Activated naive CD4-positive, alpha-beta T cell treated with anti-CD3 and anti-CD28 coated beads for 36 hours (primary cell): ENCODE measurements around the gene PITX3. TPM values are rescaled to one million over a fixed set of nuclear protein-coding genes. Genes with fewer than 3 reads are reported as not detected.
"Not testable (repeated sequence)": the region's sequence is repeated elsewhere in the genome, so short reads cannot be mapped to it uniquely, and the experiment has no call there.

Experiments
- CTCF ChIA-PET: fragments of 350-600 bp; sonication (Branson Sonifier 250); formaldehyde crosslinking; loops from one replicate; lab custom pipeline; 2021; ENCODE audit warnings: antibody characterized with exemption; lab: Charles Lee
- DNase-seq: peaks from one replicate; pipeline ENCODE4 v3.0.0-alpha.2; 2020
- H3K27ac Mint-ChIP-seq: one replicate; pipeline ENCODE4 v1.8.0; 2021; ENCODE audit warnings: mild to moderate bottlenecking, mixed read lengths
- H3K27me3 Mint-ChIP-seq: one replicate; pipeline ENCODE4 v1.8.0; 2021; ENCODE audit warnings: low read depth, mixed read lengths
- H3K36me3 Mint-ChIP-seq: one replicate; pipeline ENCODE4 v1.8.0; 2021; ENCODE audit warnings: low read depth, mixed read lengths
- H3K4me1 Mint-ChIP-seq: one replicate; pipeline ENCODE4 v1.8.0; 2021; ENCODE audit warnings: low read depth, mixed read lengths
- H3K4me3 Mint-ChIP-seq: one replicate; pipeline ENCODE4 v1.8.0; 2021; ENCODE audit warnings: mild to moderate bottlenecking, moderate library complexity, mixed read lengths
- H3K9me3 Mint-ChIP-seq: one replicate; pipeline ENCODE4 v1.8.0; 2021; ENCODE audit warnings: mixed read lengths
- intact Hi-C: fragments of 100-400 bp; cut with micrococcal nuclease; formaldehyde crosslinking; loops from one replicate; pipeline ENCODE4 v1.15.1; 2023
- total RNA-seq, 2 experiments: library from RNA; stranded (reverse); gene quantifications; one replicate each; pipeline ENCODE4 v1.2.3, GENCODE V29; 2021

The PITX3 gene
- total RNA-seq, 2 experiments from 2014 or later, result 0.14 TPM; not detected in 1

- Mint-ChIP-seq H3K27me3 (peaks cover 33% of the 10 kb centered on the region), H3K4me1 (peaks cover 11% of the 10 kb centered on the region), H3K4me3 (peak within 1 kb of the TSS; percentile 48), H3K27ac (no peak within 1 kb of the TSS), H3K36me3 (no peaks in the 10 kb centered on the region), H3K9me3 (no peaks in the 10 kb centered on the region)
- CTCF ChIA-PET, result interaction anchor here (0.9 to 16.9 kb wide), 10 partner anchors 9 to 692 kb away, joined by 3 to 685 read pairs (median 4); partner anchors contain the start of gene CNNM2
- peak; percentile 87 for DNase-seq
- intact Hi-C loops, result no loop called here
Measured at GRCh38 chr10:102225646-102226541, 15.4 kb downstream of the PITX3 start, which contains the start of gene ELOVL3. Gene ELOVL3, plus strand, starts transcription at chr10:102226299. Its CDS starts 250 bp downstream, at chr10:102226549.

- intact Hi-C loops, result no loop called here
Measured at GRCh38 chr10:102222797-102223196, 18.5 kb downstream of the PITX3 start.

DNA sequence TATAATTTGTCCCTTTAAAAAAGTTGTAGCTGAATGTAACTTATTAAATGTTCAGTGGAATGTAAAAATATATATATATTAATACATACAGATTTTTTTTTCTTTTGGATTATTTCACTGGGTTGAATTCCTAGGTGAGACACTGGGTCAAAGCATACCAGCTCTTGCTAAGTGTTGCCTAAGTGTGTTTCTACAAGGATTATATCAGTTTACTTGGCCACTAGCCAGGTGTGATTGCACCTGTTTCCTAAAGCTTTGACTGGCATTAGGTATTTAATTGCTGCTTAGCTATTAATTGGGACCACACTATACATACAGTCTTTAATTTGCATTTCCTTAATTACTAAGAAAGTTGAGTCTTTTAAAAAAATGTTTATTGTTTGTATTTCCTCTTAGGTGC lies 20.7 kb downstream of the PITX3 start:
- no peak overlapping the region for H3K4me3 Mint-ChIP-seq
- DNase-seq, result no peak
- CTCF ChIA-PET, result interaction anchor here (1.0 to 3.5 kb wide), 3 partner anchors 10 to 135 kb away, joined by 4 to 19 read pairs (median 4); no protein-coding TSS in a partner anchor
- intact Hi-C loops, result no loop called here
- peaks cover 3% of the 10 kb centered on the region for H3K27me3 Mint-ChIP-seq
- H3K4me1 Mint-ChIP-seq, result no peaks in the 10 kb centered on the region
- H3K9me3 Mint-ChIP-seq, result no peaks in the 10 kb centered on the region
- no peaks in the 10 kb centered on the region for H3K36me3 Mint-ChIP-seq
- no peak overlapping the region for H3K27ac Mint-ChIP-seq

More at GRCh38 chr10:102222797-102223196, 18.5 kb downstream of the PITX3 start:
- H3K27ac Mint-ChIP-seq, result no peak overlapping the region
- H3K27me3 Mint-ChIP-seq, result peaks cover 15% of the 10 kb centered on the region
- DNase-seq, result no peak
- H3K4me3 Mint-ChIP-seq, result no peak overlapping the region
- CTCF ChIA-PET, result interaction anchor here (1.2 kb wide), 1 partner anchor 53 kb away, joined by 5 read pairs; no protein-coding TSS in a partner anchor
- H3K9me3 Mint-ChIP-seq, result no peaks in the 10 kb centered on the region
- no peaks in the 10 kb centered on the region for H3K36me3 Mint-ChIP-seq
- H3K4me1 Mint-ChIP-seq, result peaks cover 8% of the 10 kb centered on the region

GRCh38 chr10:102219370-102219769 lies 21.9 kb downstream of the PITX3 start:
- no peak overlapping the region for H3K4me3 Mint-ChIP-seq
- H3K4me1 Mint-ChIP-seq, result no peaks in the 10 kb centered on the region
- no peak for DNase-seq
- intact Hi-C loops, result no loop called here
- no peaks in the 10 kb centered on the region for H3K9me3 Mint-ChIP-seq
- CTCF ChIA-PET, result interaction anchor here (0.6 to 3.5 kb wide), 5 partner anchors 11 to 641 kb away, joined by 3 to 19 read pairs (median 4); no protein-coding TSS in a partner anchor
- no peaks in the 10 kb centered on the region for H3K36me3 Mint-ChIP-seq
- peaks cover 3% of the 10 kb centered on the region for H3K27me3 Mint-ChIP-seq
- H3K27ac Mint-ChIP-seq, result no peak overlapping the region

DNA sequence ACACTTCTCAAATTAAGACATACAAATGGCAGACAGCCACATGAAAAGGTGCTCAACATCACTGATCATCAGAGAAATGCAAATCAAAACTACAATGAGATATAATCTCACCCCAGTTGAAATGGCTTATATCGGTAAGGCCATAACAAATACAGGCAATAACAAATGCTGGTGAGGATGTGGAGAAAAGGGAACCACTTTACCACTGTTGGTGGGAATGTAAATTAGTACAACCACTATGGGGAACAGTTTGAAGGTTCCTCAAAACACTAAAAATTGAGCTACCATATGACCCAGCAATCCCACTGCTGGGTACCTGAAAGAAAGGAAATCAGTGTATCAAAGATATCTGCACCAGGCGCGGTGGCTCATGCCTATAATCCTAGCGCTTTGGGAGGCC lies 27.7 kb downstream of the PITX3 start:
- H3K36me3 Mint-ChIP-seq, H3K9me3 Mint-ChIP-seq, H3K27ac Mint-ChIP-seq, CTCF ChIA-PET, intact Hi-C loops, DNase-seq, H3K27me3 Mint-ChIP-seq, H3K4me1 Mint-ChIP-seq, H3K4me3 Mint-ChIP-seq: not testable (repeated sequence)

GRCh38 chr10:102211615-102212299 lies 29.6 kb downstream of the PITX3 start:
- Mint-ChIP-seq H3K27me3 (no peaks in the 10 kb centered on the region), H3K4me3 (no peak overlapping the region), H3K27ac (no peak overlapping the region), H3K9me3 (no peaks in the 10 kb centered on the region), H3K36me3 (no peaks in the 10 kb centered on the region), H3K4me1 (no peaks in the 10 kb centered on the region)
- no peak for DNase-seq
- intact Hi-C loops, result no loop called here
- CTCF ChIA-PET, result interaction anchor here (0.9 to 1.1 kb wide), 2 partner anchors 41 to 42 kb away, joined by 3 to 4 read pairs; no protein-coding TSS in a partner anchor

DNA sequence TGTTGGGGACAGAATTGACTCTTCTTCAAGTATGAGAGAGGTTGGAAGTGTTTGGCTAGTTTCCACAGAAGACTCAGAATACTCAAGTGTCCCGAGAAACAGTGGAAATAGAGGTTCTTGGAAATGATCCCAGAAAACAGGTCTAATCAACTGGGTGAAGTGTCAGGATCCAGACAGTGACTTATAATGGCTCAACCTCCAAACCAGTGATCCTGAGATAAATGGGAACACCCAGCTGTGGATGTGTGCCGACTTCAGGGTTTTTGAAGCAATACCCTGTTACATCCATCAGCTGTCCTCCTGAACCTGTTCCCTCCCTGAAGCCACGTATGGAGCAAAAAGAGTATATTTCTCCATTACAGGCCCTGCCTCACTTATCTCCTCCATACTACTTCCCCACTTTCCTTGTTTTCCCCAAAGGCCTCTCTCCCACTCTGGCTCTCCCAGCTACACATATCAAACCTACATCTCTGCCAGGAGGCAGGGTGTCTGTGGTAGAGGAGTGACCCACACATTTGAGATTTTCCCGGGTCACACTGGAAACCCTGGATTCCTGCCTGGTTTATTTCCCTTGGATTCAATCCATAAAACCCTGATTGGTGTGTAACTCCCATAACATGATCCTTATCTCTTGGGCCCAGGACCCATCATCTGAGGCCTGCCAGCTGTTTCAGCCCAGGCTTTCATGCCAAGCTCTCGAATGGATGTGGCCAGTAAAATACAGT lies 32.8 kb downstream of the PITX3 start:
- Mint-ChIP-seq H3K27ac (no peak overlapping the region), H3K27me3 (no peaks in the 10 kb centered on the region), H3K9me3 (peaks cover 9% of the 10 kb centered on the region), H3K4me1 (no peaks in the 10 kb centered on the region), H3K36me3 (no peaks in the 10 kb centered on the region), H3K4me3 (no peak overlapping the region)
- CTCF ChIA-PET, result interaction anchor here (0.8 to 1.8 kb wide), 4 partner anchors 21 to 138 kb away, joined by 3 to 5 read pairs (median 4); no protein-coding TSS in a partner anchor
- DNase-seq, result no peak
- intact Hi-C loops, result no loop called here

DNA sequence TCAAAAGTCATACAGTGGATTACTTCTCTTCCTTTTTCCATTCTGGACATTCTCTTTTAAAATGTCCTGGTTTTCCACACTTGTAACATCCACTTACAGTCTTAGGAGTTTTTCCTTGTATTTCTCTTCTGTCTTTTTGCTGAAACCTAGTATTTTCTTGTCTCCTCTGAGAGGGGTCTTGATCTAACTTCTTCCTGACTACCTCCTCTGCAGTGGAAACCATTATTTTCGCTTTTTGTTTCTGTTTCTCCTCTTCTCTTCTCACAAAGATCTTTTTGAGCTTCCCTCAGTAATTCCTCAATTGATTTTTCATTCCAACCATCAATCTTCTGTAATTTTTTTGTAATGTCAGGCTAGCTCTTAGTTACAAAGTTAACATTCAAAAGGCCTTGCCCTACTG lies 38.9 kb downstream of the PITX3 start:
- Mint-ChIP-seq H3K4me1 (peaks cover 4% of the 10 kb centered on the region), H3K36me3 (no peaks in the 10 kb centered on the region), H3K4me3 (no peak overlapping the region), H3K27me3 (peaks cover 2% of the 10 kb centered on the region), H3K9me3 (peaks cover 9% of the 10 kb centered on the region), H3K27ac (no peak overlapping the region)
- CTCF ChIA-PET, result no interaction called here
- DNase-seq, result no peak
- intact Hi-C loops, result no loop called here

GRCh38 chr10:102200751-102201640 lies 40.3 kb downstream of the PITX3 start:
- Mint-ChIP-seq H3K27me3 (peaks cover 2% of the 10 kb centered on the region), H3K27ac (no peak overlapping the region), H3K4me3 (no peak overlapping the region), H3K36me3 (no peaks in the 10 kb centered on the region), H3K9me3 (peaks cover 9% of the 10 kb centered on the region), H3K4me1 (peaks cover 8% of the 10 kb centered on the region)
- CTCF ChIA-PET, result interaction anchor here (2.0 kb wide), 1 partner anchor 29 kb away, joined by 12 read pairs; no protein-coding TSS in a partner anchor
- intact Hi-C loops, result no loop called here
- no peak for DNase-seq

DNA sequence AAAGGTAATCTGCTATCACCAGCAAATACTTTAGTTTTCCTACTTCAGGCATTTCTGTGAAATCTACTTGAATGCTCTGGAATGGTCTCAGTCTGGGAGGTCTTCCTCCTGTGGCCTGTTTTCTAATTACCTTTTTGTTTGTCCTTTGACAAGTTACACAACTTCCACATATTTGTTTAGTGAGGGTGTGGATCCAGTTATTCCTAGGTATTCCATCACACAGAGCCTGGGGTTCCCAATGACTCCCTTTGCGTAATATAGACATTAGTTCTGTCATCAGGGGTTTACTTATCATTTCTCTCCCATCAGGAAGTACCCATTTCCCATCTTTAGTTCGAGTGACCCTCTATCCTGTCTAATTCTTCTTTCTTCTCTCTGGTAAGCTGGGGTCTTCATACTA lies 43.3 kb downstream of the PITX3 start:
- no peak for DNase-seq
- no peaks in the 10 kb centered on the region for H3K9me3 Mint-ChIP-seq
- H3K27ac Mint-ChIP-seq, result no peak overlapping the region
- H3K36me3 Mint-ChIP-seq, result no peaks in the 10 kb centered on the region
- intact Hi-C loops, result no loop called here
- CTCF ChIA-PET, result interaction anchor here (0.6 kb wide), 1 partner anchor 153 kb away, joined by 4 read pairs; no protein-coding TSS in a partner anchor
- H3K4me1 Mint-ChIP-seq, result peaks cover 8% of the 10 kb centered on the region
- H3K4me3 Mint-ChIP-seq, result no peak overlapping the region
- peaks cover 2% of the 10 kb centered on the region for H3K27me3 Mint-ChIP-seq

- H3K27me3 Mint-ChIP-seq, result no peaks in the 10 kb centered on the region
- DNase-seq, result peak; percentile 25
- intact Hi-C loops, result no loop called here
- no peaks in the 10 kb centered on the region for H3K36me3 Mint-ChIP-seq
- CTCF ChIA-PET, result no interaction called here
- peaks cover 5% of the 10 kb centered on the region for H3K4me1 Mint-ChIP-seq
- peak overlapping the region; percentile 17 for H3K27ac Mint-ChIP-seq
- H3K4me3 Mint-ChIP-seq, result no peak overlapping the region
- H3K9me3 Mint-ChIP-seq, result peaks cover 5% of the 10 kb centered on the region
Measured at GRCh38 chr10:102196893-102197292, 44.4 kb downstream of the PITX3 start.
